Activated B cell treated with CpG ODN at 0.5 μM for 24 hours (primary cell): Measurements from ENCODE around the gene SLC16A2. TPM values are rescaled to one million over a fixed set of nuclear protein-coding genes. Genes with fewer than 3 reads are reported as not detected.
"Not testable (repeated sequence)": the region's sequence is repeated elsewhere in the genome, so short reads cannot be mapped to it uniquely, and the experiment has no call there.

Experiments
- ATAC-seq: fragments of 200-7000 bp; cut with Tn5 transposase; one replicate; pipeline ENCODE4 v1.10.0; 2021; ENCODE audit warnings: low read depth, mild to moderate bottlenecking, moderate library complexity
- CTCF ChIA-PET: fragments of 350-600 bp; sonication (Branson Sonifier 250); formaldehyde crosslinking; loops from one replicate; lab custom pipeline; 2021; ENCODE audit warnings: antibody characterized with exemption; lab: Charles Lee
- POLR2A ChIA-PET: fragments of 350-600 bp; sonication (Branson Sonifier 250); formaldehyde crosslinking; loops from one replicate; lab custom pipeline; 2021; ENCODE audit warnings: antibody characterized with exemption; lab: Charles Lee
- DNase-seq: peaks from one replicate; pipeline ENCODE4 v3.0.0; 2022
- H3K27ac Mint-ChIP-seq: one replicate; pipeline ENCODE4 v1.8.0; 2020; ENCODE audit warnings: mixed read lengths
- H3K27me3 Mint-ChIP-seq: one replicate; pipeline ENCODE4 v1.8.0; 2021; ENCODE audit warnings: mixed read lengths
- H3K36me3 Mint-ChIP-seq: one replicate; pipeline ENCODE4 v1.8.0; 2021; ENCODE audit warnings: low read depth, mixed read lengths
- H3K4me1 Mint-ChIP-seq: one replicate; pipeline ENCODE4 v1.8.0; 2021; ENCODE audit warnings: mixed read lengths
- H3K4me3 Mint-ChIP-seq: one replicate; pipeline ENCODE4 v1.8.0; 2020; ENCODE audit warnings: mild to moderate bottlenecking, mixed read lengths
- H3K9me3 Mint-ChIP-seq: one replicate; pipeline ENCODE4 v1.8.0; 2020; ENCODE audit warnings: mixed read lengths
- CTCF ChIP-seq: fragments of 200-600 bp; IDR thresholded peaks from one replicate; pipeline ENCODE4 v1.8.0; 2022; ENCODE audit warnings: antibody characterized with exemption, mild to moderate bottlenecking
- intact Hi-C: fragments of 100-400 bp; cut with micrococcal nuclease; formaldehyde crosslinking; loops from one replicate; pipeline ENCODE4 v1.15.1; 2024
- total RNA-seq: library from RNA; stranded (reverse); gene quantifications from 2 replicates; pipeline ENCODE4 v1.2.3, GENCODE V29; 2022

The SLC16A2 gene
- total RNA-seq, 1 donor from 2014 or later = not detected

- intact Hi-C loops = no loop called here
- Mint-ChIP-seq H3K36me3 (no peaks in the 10 kb centered on the region), H3K27ac (no peak overlapping the region), H3K4me1 (peaks cover 3% of the 10 kb centered on the region), H3K27me3 (no peaks in the 10 kb centered on the region), H3K4me3 (no peak overlapping the region), H3K9me3 (no peaks in the 10 kb centered on the region)
- ATAC-seq = no peak
- ChIA-PET CTCF (no interaction called here), POLR2A (no interaction called here)
- no peak for TF ChIP-seq CTCF
- no peak for DNase-seq
Measured at GRCh38 chrX:74515356-74515755, 94.1 kb downstream of the SLC16A2 start.

DNA sequence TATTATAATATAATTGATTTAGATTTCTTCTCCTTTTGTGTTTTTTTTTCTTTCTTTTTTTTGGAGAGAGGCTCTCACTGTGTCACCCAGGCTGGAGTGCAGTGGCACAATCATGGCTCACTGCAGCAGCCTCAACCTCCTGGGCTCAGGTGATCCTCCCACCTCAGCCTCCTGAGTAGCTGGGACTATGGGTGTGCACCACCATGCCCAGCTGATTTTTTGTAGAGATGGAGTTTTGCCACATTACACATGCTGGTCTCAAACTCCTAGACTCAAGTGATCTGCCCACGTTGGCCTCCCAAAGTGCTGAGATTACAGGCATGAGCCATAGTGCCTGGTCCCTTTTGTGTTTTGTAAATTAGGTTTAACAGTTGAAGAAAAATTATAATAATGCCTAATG, 94.7 kb downstream of the SLC16A2 start:
- H3K4me3 Mint-ChIP-seq, intact Hi-C loops, H3K9me3 Mint-ChIP-seq, H3K4me1 Mint-ChIP-seq, ATAC-seq, H3K27ac Mint-ChIP-seq, H3K27me3 Mint-ChIP-seq, H3K36me3 Mint-ChIP-seq, DNase-seq, CTCF ChIA-PET, POLR2A ChIA-PET: not testable (repeated sequence)

- ChIA-PET CTCF (interaction anchor here (1.5 kb wide), 1 partner anchor 28 kb away, joined by 4 read pairs; no protein-coding TSS in a partner anchor), POLR2A (interaction anchor here (1.5 kb wide), 1 partner anchor 15 kb away, joined by 3 read pairs; no protein-coding TSS in a partner anchor)
- no peaks in the 10 kb centered on the region for H3K27me3 Mint-ChIP-seq
- no peak overlapping the region for H3K4me3 Mint-ChIP-seq
- no peak overlapping the region for H3K27ac Mint-ChIP-seq
- no peaks in the 10 kb centered on the region for H3K4me1 Mint-ChIP-seq
- no peak for TF ChIP-seq CTCF
- ATAC-seq = no peak
- intact Hi-C loops = no loop called here
- H3K9me3 Mint-ChIP-seq = no peaks in the 10 kb centered on the region
- H3K36me3 Mint-ChIP-seq = no peaks in the 10 kb centered on the region
- DNase-seq = no peak
Measured at GRCh38 chrX:74519870-74520269, 98.6 kb downstream of the SLC16A2 start.

DNA sequence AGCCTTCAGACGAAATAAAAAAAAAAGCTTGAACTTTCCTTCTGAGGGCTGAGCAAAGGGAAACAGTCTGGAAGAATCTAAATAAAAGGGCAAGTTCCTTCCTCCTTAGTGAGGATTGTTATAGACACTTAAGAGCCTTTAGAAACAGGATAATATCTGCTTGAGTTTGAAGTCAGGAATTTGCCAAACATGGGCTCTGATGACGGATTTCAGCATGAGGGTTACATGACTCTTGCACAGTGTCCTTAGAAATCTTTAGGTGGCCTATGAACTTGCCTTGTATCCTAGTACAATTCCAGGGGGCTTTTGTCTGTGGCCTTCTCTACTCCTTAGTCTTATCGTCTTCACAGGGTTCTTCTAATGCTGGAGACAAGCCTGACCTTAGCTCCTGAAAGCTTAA, 99.0 kb downstream of the SLC16A2 start:
- ChIA-PET POLR2A (interaction anchor here (1.5 kb wide), 1 partner anchor 15 kb away, joined by 3 read pairs; no protein-coding TSS in a partner anchor), CTCF (interaction anchor here (1.5 kb wide), 1 partner anchor 28 kb away, joined by 4 read pairs; no protein-coding TSS in a partner anchor)
- intact Hi-C loops = no loop called here
- Mint-ChIP-seq H3K4me3 (no peak overlapping the region), H3K27ac (no peak overlapping the region), H3K4me1 (no peaks in the 10 kb centered on the region), H3K9me3 (no peaks in the 10 kb centered on the region), H3K27me3 (no peaks in the 10 kb centered on the region), H3K36me3 (no peaks in the 10 kb centered on the region)
- ATAC-seq = no peak
- DNase-seq = no peak
- TF ChIP-seq CTCF = no peak

DNA sequence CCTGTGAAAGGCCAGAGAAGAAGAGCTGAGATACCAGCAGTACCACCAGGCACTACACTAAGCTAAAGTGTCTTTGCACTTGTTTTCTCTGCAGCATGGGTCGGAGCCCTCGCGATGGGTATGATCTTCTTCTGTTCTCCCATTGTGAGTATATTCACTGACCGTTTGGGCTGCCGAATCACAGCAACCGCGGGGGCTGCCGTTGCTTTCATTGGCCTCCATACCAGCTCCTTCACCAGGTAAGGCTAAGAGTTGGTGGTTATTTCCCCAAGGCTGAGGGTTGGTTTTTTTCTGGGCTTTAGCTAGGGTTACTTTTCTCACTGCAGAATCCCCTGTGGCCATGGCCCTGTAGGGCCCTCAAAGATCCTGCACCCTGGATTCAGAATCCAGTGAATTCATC, 99.6 kb downstream of the SLC16A2 start:
- CTCF ChIA-PET = interaction anchor here (1.5 kb wide), 1 partner anchor 29 kb away, joined by 4 read pairs; no protein-coding TSS in a partner anchor
- no peaks in the 10 kb centered on the region for H3K9me3 Mint-ChIP-seq
- no peak overlapping the region for H3K4me3 Mint-ChIP-seq
- intact Hi-C loops = no loop called here
- no peak for TF ChIP-seq CTCF
- H3K27me3 Mint-ChIP-seq = no peaks in the 10 kb centered on the region
- H3K27ac Mint-ChIP-seq = no peak overlapping the region
- DNase-seq (no peak), ATAC-seq (no peak)
- POLR2A ChIA-PET = interaction anchor here (1.5 kb wide), 1 partner anchor 14 kb away, joined by 3 read pairs; no protein-coding TSS in a partner anchor
- H3K36me3 Mint-ChIP-seq = no peaks in the 10 kb centered on the region
- no peaks in the 10 kb centered on the region for H3K4me1 Mint-ChIP-seq
